Central memory CD4-positive, alpha-beta T cell (primary cell): Measurements from ENCODE around the gene NHP2.
A peak's percentile ranks its signal among the peaks of the same experiment; 100 is the strongest.
"Not testable (repeated sequence)": the region's sequence is repeated elsewhere in the genome, so short reads cannot be mapped to it uniquely, and the experiment has no call there.

Experiments
- DNase-seq: peaks from one replicate; pipeline ENCODE4 v3.0.0; 2022
- total RNA-seq, 3 experiments: gene quantifications; one replicate each; lab custom pipeline; 2026; lab: John Stamatoyannopoulos, UW

NHP2 gene
- total RNA-seq = 22.2 to 170 (median 50.3) reads per million in 3 experiments

GRCh38 chr5:178153530-178154340 lies at the start of gene NHP2:
Gene NHP2, minus strand, starts transcription at chr5:178153885. Its CDS starts 68 bp downstream, at chr5:178153817.
- DNase-seq = peak; percentile 96

GRCh38 chr5:178202541-178202940 lies 48.9 kb upstream of the NHP2 start:
- no peak for DNase-seq

GRCh38 chr5:178201927-178202235 lies 48.2 kb upstream of the NHP2 start:
- DNase-seq = no peak

GRCh38 chr5:178201221-178201926 lies 47.7 kb upstream of the NHP2 start:
- no peak for DNase-seq

- no peak for DNase-seq
Measured at GRCh38 chr5:178199581-178200434, 46.1 kb upstream of the NHP2 start.

- DNase-seq = no peak
Measured at GRCh38 chr5:178198706-178199105, 45.0 kb upstream of the NHP2 start.

GRCh38 chr5:178198151-178198550 lies 44.5 kb upstream of the NHP2 start:
- not testable (repeated sequence) for DNase-seq

GRCh38 chr5:178196986-178197385 lies 43.3 kb upstream of the NHP2 start:
- DNase-seq = no peak

- DNase-seq = no peak
Measured at GRCh38 chr5:178196281-178196812, 42.7 kb upstream of the NHP2 start.

- DNase-seq = no peak
Measured at GRCh38 chr5:178194026-178194425, 40.3 kb upstream of the NHP2 start.

- no peak for DNase-seq
Measured at GRCh38 chr5:178193251-178193809, 39.6 kb upstream of the NHP2 start.

GRCh38 chr5:178192787-178193186 lies 39.1 kb upstream of the NHP2 start:
- no peak for DNase-seq

- no peak for DNase-seq
Measured at GRCh38 chr5:178192244-178192643, 38.6 kb upstream of the NHP2 start.

- DNase-seq = no peak
Measured at GRCh38 chr5:178191661-178192060, 38.0 kb upstream of the NHP2 start.

GRCh38 chr5:178189433-178189832 lies 35.7 kb upstream of the NHP2 start:
- DNase-seq = no peak

- no peak for DNase-seq
Measured at GRCh38 chr5:178187014-178187413, 33.3 kb upstream of the NHP2 start, which contains the start of gene GMCL2. Gene GMCL2, minus strand, starts transcription at chr5:178187371. Its CDS starts 72 bp downstream, at chr5:178187299.

GRCh38 chr5:178186427-178186826 lies 32.7 kb upstream of the NHP2 start:
- no peak for DNase-seq

- DNase-seq = no peak
Measured at GRCh38 chr5:178182158-178182876, 28.6 kb upstream of the NHP2 start.

- no peak for DNase-seq
Measured at GRCh38 chr5:178180141-178180863, 26.6 kb upstream of the NHP2 start.

GRCh38 chr5:178177569-178177968 lies 23.9 kb upstream of the NHP2 start:
- no peak for DNase-seq

GRCh38 chr5:178176791-178177190 lies 23.1 kb upstream of the NHP2 start:
- no peak for DNase-seq
